Panc1 (cell line): ENCODE data around the gene CD44. TPM values are rescaled to one million over a fixed set of nuclear protein-coding genes. Genes with fewer than 3 reads are reported as not detected.

ENCODE experiments used
- ATAC-seq: fragments of 200-7000 bp; cut with Tn5 transposase; 2 replicates; pipeline ENCODE4 v1.9.1; 2020; ENCODE audit warnings: mild to moderate bottlenecking, moderate library complexity
- BruUV-seq: library from RNA; stranded (reverse); fragments of 400-500 nt; replicated peaks from 2 replicates; lab custom pipeline; 2021; lab: Mats Ljungman, UMichigan
- CTCF ChIA-PET: fragments of 300-600 bp; sonication (Branson Sonifier 250); formaldehyde crosslinking; loops from one replicate; lab custom pipeline; 2022; ENCODE audit warnings: antibody characterized with exemption; lab: Charles Lee
- POLR2A ChIA-PET: fragments of 300-600 bp; sonication (Branson Sonifier 250); formaldehyde crosslinking; loops from one replicate; lab custom pipeline; 2022; ENCODE audit warnings: antibody characterized with exemption; lab: Charles Lee
- DNase-seq: peaks from one replicate; pipeline ENCODE4 v3.0.0-alpha.2; 2010; ENCODE audit warnings: low read depth, low spot score
- H3K27ac ChIP-seq: 2 replicates; pipeline ENCODE4 v1.5.1; 2011; ENCODE audit warnings: mild to moderate bottlenecking, low read length, inconsistent platforms
- H3K27me3 ChIP-seq: fragments of 200-500 bp; sonication (Bioruptor generic); 2 replicates; pipeline ENCODE4 v1.6.0; 2014; ENCODE audit warnings: low read length, inconsistent platforms; ENCODE audit not compliant: control insufficient read depth, insufficient read depth
- H3K36me3 ChIP-seq: fragments of 200-500 bp; sonication (Bioruptor generic); 2 replicates; pipeline ENCODE4 v1.5.1; 2014; ENCODE audit warnings: inconsistent platforms, mild to moderate bottlenecking, low read length, moderate library complexity; ENCODE audit not compliant: control insufficient read depth, insufficient read depth
- H3K4me1 ChIP-seq: 2 replicates; pipeline ENCODE4 v1.5.1; 2011; ENCODE audit warnings: inconsistent platforms, mild to moderate bottlenecking, low read length, moderate library complexity; ENCODE audit not compliant: control insufficient read depth, insufficient read depth
- H3K4me3 ChIP-seq, 2 experiments: 2 replicates each; pipeline ENCODE4 v1.5.1; 2011 to 2012; ENCODE audit warnings: low read depth in 2 of 2, low read length in 2 of 2, mild to moderate bottlenecking in 2 of 2, inconsistent platforms in 1 of 2, moderate library complexity in 1 of 2
- H3K9me3 ChIP-seq: fragments of 200-500 bp; sonication (Bioruptor generic); 2 replicates; pipeline ENCODE4 v1.5.1; 2014; ENCODE audit warnings: low read depth, mild to moderate bottlenecking, inconsistent platforms, low read length, moderate library complexity; ENCODE audit not compliant: control insufficient read depth, insufficient read depth
- POLR2AphosphoS5 ChIP-seq: IDR thresholded peaks from 2 replicates; pipeline ENCODE4 v1.6.1; 2012; ENCODE audit warnings: mild to moderate bottlenecking, low read depth, low read length, moderate library complexity
- REST ChIP-seq, 2 experiments: IDR thresholded peaks; 2 replicates each; pipeline ENCODE4 v1.6.1; 2011 to 2012; ENCODE audit warnings: low read depth in 2 of 2, control low read depth in 1 of 2, low read length in 1 of 2, mild to moderate bottlenecking in 1 of 2, moderate library complexity in 1 of 2; ENCODE audit not compliant: insufficient read depth in 1 of 2
- SIN3A ChIP-seq: IDR thresholded peaks from 2 replicates; pipeline ENCODE4 v1.6.1; 2012; ENCODE audit warnings: low read depth, mild to moderate bottlenecking, low read length, moderate library complexity, borderline replicate concordance; ENCODE audit not compliant: insufficient read depth
- TCF7L2 ChIP-seq: IDR thresholded peaks from 2 replicates; pipeline ENCODE4 v1.6.1; 2011; ENCODE audit warnings: mild to moderate bottlenecking, low read depth, low read length, inconsistent platforms
- in situ Hi-C: cut with HindIII; loops from 2 replicates; pipeline ENCODE4 v1.10.0; 2016; ENCODE audit warnings: low sequenced_read_pairs, low pct_unique_long_range_greater_than_20kb
- intact Hi-C: fragments of 100-400 bp; cut with micrococcal nuclease; formaldehyde crosslinking; loops from one replicate; pipeline ENCODE4 v1.10.0; 2022; ENCODE audit not compliant: unreplicated experiment
- total RNA-seq: library from RNA; stranded (reverse); gene quantifications from one replicate; pipeline ENCODE4 v1.2.1, GENCODE V29; 2021; ENCODE audit not compliant: unreplicated experiment
- TF ChIP-seq, protein P1 (sequence below): fragments of 450-650 bp; IDR thresholded peaks from 2 replicates; pipeline ENCODE4 v1.5.1; 2017; ENCODE audit warnings: mild to moderate bottlenecking

CD44 gene
- total RNA-seq, 1 experiment from 2014 or later = 1,819 TPM

- in situ Hi-C loops = no loop called here
- peaks cover 38% of the 10 kb centered on the region for H3K4me1 ChIP-seq
- no TSS peak for BruUV-seq
- intact Hi-C loops = no loop called here
- DNase-seq = no peak
- H3K4me3 ChIP-seq = no peak overlapping the region
- H3K27me3 ChIP-seq = no peaks in the 10 kb centered on the region
- no peaks in the 10 kb centered on the region for H3K9me3 ChIP-seq
- ChIA-PET CTCF (no interaction called here), POLR2A (interaction anchor here (0.5 to 1.1 kb wide), 2 partner anchors 124 to 211 kb away, joined by 3 to 4 read pairs; no protein-coding TSS in a partner anchor)
- peaks cover 11% of the 10 kb centered on the region; the same call in 1 of the 2 replicates for H3K36me3 ChIP-seq
- no peak for ATAC-seq
- TF ChIP-seq TCF7L2 = no peak
- no peak for TF ChIP-seq SIN3A
- TF ChIP-seq, protein P1, sequence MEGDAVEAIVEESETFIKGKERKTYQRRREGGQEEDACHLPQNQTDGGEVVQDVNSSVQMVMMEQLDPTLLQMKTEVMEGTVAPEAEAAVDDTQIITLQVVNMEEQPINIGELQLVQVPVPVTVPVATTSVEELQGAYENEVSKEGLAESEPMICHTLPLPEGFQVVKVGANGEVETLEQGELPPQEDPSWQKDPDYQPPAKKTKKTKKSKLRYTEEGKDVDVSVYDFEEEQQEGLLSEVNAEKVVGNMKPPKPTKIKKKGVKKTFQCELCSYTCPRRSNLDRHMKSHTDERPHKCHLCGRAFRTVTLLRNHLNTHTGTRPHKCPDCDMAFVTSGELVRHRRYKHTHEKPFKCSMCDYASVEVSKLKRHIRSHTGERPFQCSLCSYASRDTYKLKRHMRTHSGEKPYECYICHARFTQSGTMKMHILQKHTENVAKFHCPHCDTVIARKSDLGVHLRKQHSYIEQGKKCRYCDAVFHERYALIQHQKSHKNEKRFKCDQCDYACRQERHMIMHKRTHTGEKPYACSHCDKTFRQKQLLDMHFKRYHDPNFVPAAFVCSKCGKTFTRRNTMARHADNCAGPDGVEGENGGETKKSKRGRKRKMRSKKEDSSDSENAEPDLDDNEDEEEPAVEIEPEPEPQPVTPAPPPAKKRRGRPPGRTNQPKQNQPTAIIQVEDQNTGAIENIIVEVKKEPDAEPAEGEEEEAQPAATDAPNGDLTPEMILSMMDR = no peak
- no peak for TF ChIP-seq POLR2AphosphoS5
- TF ChIP-seq REST (IDR thresholded peaks at IDR 0.05; ENCODE audit: insufficient read depth in 1 of 2, low read depth in 2 of 2, low read length in 1 of 2) = no peak
- H3K27ac ChIP-seq = peak overlapping the region; percentile 97
Observed at GRCh38 chr11:35136311-35136710, 2.7 kb upstream of the CD44 start.

DNA sequence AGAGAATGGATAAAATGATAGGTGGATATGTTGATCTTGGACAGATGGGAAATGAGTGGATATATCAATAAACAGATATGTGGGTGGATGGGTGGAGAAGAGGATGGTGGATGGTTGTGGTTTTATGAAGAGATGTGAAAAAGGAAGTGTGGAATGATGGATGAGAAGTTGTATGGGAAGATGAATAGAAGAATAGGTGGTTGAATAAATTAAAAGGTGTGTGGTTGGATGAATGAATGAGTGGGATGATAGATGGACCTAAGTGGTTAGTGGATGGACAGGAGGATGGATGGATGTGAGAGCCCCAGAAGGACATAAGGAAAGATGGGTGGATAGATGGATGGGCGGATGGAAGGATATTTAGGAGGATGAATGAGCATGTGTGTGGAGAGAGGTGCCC lies 913 bp upstream of the CD44 start:
- ChIA-PET CTCF (no interaction called here), POLR2A (interaction anchor here (0.9 to 2.2 kb wide), 3 partner anchors 9 to 129 kb away, joined by 7 to 18 read pairs (median 8); no protein-coding TSS in a partner anchor)
- DNase-seq (no peak), ATAC-seq (no peak)
- peak overlapping the region; percentile 97 for H3K27ac ChIP-seq
- TF ChIP-seq POLR2AphosphoS5 (no peak; the same call in 1 of the 2 replicates), SIN3A (no peak), TCF7L2 (no peak), REST (IDR thresholded peaks at IDR 0.05; ENCODE audit: insufficient read depth in 1 of 2, low read depth in 2 of 2, low read length in 1 of 2) (no peak)
- TF ChIP-seq, protein P1 = no peak
- H3K36me3 ChIP-seq = peaks cover 11% of the 10 kb centered on the region
- H3K9me3 ChIP-seq = no peaks in the 10 kb centered on the region
- H3K4me3 ChIP-seq = peak overlapping the region; percentile 95 to 98
- no TSS peak for BruUV-seq
- peaks cover 45% of the 10 kb centered on the region for H3K4me1 ChIP-seq
- in situ Hi-C loops (no loop called here), intact Hi-C loops (no loop called here)
- no peaks in the 10 kb centered on the region for H3K27me3 ChIP-seq
